NOMO-1 treated with DMSO at 0.1 percent for 48 hours (cell line): Measurements from ENCODE around the gene IRX4.

Source experiments
- DNase-seq: peaks from one replicate; lab custom pipeline; 2025; ENCODE audit not compliant: unreplicated experiment; lab: John Stamatoyannopoulos, UW

IRX4 gene

GRCh38 chr5:1882337-1883119 lies at the start of gene IRX4:
TSS of gene IRX4 (minus strand) at chr5:1882925. CDS start at chr5:1882647, 278 bp downstream.
- no peak for DNase-seq

- no peak for DNase-seq
Observed at GRCh38 chr5:1931604-1932231, 49.0 kb upstream of the IRX4 start.

GRCh38 chr5:1930880-1931603 lies 48.3 kb upstream of the IRX4 start:
- DNase-seq, result no peak

- DNase-seq, result no peak
Observed at GRCh38 chr5:1930501-1930879, 47.8 kb upstream of the IRX4 start.

- DNase-seq, result no peak
Observed at GRCh38 chr5:1929108-1929991, 46.6 kb upstream of the IRX4 start.

GRCh38 chr5:1926471-1927341 lies 44.0 kb upstream of the IRX4 start:
- no peak for DNase-seq

GRCh38 chr5:1926071-1926440 lies 43.3 kb upstream of the IRX4 start:
- no peak for DNase-seq

- DNase-seq, result no peak
Observed at GRCh38 chr5:1925111-1926070, 42.7 kb upstream of the IRX4 start.

GRCh38 chr5:1923766-1924165 lies 41.0 kb upstream of the IRX4 start:
- no peak for DNase-seq

- DNase-seq, result no peak
Observed at GRCh38 chr5:1923341-1923740, 40.6 kb upstream of the IRX4 start.

- DNase-seq, result no peak
Observed at GRCh38 chr5:1921711-1922110, 39.0 kb upstream of the IRX4 start.

- no peak for DNase-seq
Observed at GRCh38 chr5:1919750-1920149, 37.0 kb upstream of the IRX4 start.

GRCh38 chr5:1919209-1919566 lies 36.5 kb upstream of the IRX4 start:
- DNase-seq, result no peak

GRCh38 chr5:1918488-1919208 lies 35.9 kb upstream of the IRX4 start:
- no peak for DNase-seq

GRCh38 chr5:1917830-1918487 lies 35.2 kb upstream of the IRX4 start:
- no peak for DNase-seq

GRCh38 chr5:1916041-1917001 lies 33.6 kb upstream of the IRX4 start:
- DNase-seq, result no peak

GRCh38 chr5:1915316-1915715 lies 32.6 kb upstream of the IRX4 start:
- no peak for DNase-seq
